ENCODE measurements around the gene SUGT1.

The SUGT1 gene

DNA sequence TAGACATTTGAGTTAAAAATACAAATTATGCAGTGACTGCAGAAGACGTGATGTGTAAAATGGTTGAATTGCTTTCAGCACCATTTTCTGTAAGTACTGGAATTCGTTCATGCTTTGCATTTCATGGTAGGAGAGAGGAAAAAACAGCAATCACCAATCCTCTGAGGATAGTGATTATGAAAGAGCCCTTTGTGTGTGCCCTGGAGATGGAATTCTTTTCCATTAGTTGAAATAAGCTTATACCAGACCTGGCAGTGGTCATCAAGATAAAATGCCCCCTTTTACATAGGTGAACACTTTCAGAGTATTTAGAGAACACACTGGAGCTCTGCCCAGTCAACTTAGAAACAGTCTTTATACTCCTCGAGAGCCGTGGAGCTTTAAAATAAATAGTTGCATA lies 85.3 kb downstream of the SUGT1 start:
- DNase-seq (ENCODE audit: low spot score) = no peak

DNA sequence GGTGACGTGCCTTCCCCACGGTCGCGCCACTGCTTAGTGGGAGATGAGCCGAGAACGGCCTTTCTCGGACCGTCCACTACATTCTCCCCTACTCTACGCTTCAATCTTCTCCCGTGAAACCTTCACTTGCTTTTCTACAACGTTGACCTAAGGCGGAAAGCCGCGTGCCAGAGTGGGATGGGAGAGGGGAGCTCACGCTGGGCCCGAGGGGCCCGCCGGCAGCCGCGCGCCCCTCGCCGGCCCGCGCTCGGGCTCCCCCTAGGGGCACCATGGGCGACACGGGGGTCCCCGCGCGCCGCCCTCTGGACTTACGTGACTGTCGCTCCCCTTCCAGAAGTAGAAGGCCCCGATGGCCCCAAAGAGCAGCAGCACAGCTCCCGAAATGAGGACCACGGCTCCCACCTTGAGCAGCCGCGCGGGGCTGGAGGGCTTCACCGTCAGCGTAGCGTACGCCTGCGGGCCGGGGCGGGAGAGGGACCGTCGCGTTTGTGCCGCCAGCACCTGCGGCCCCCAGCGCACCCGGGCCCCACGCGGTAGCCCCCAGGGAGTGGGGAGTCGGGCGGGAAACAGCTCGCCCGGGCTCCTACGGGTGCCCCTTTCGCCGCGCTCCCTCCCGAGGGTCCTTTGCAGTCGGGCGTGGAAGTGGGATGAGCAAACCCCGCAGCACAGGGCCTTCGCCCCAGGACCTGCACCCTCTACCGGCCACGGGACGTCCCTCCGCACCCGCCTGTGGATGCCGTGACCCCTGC lies 86.3 kb downstream of the SUGT1 start:
- peak; percentile 3 for DNase-seq (ENCODE audit: low spot score)

DNA sequence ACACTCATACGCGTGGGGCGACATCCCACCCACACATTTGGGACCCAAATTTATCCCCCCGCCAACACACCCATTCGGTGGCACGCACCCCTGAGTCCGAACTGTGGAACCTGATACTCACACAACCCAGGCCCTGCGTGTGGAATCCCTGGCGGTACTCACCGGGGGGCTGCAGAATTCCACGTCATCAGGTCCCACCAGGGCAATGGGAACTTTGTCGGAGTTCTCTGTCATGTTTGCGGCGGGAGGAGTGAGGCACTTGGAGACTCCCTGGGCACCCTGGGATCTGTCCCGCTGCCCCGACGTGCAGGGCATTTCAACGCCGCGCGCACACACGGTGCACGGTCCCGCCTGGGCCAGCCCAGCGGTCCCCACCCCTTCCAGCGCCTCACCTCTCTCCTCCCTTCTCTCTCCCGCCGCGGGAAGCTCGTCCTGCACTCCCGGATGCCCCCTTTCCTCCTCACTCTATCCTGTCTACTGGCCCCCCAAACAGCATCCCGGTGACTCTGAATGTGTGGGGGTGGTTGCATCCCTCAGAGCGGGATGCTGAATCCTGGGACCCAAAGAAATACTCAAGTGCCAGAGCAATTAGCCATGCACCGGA lies 86.9 kb downstream of the SUGT1 start, which contains the start of gene CNMD:
TSS of gene CNMD (minus strand) at position 353 of the 604 bp plus-strand sequence. CDS start at position 234, 119 bp downstream.
- no peak for DNase-seq (ENCODE audit: low spot score)

DNA sequence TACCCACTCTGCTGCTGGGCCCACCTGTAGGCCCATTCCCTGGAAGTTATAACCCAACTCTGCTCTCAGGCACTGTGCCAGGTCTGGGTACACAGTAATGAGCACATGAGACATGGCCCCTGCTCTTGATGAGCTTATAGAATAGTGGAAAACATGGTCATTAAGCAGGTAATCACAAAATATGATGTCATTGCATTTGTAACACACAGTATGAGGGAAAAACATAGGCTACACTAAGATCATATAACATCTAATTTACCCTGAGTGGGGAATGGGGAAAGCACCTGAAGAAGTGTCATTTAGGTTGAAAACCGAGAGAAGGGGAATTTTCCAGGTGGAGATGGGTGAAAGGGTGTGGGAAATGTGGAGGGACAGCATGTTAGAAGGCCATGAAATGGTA lies 90.9 kb downstream of the SUGT1 start:
- no peak for DNase-seq (ENCODE audit: low spot score)

DNA sequence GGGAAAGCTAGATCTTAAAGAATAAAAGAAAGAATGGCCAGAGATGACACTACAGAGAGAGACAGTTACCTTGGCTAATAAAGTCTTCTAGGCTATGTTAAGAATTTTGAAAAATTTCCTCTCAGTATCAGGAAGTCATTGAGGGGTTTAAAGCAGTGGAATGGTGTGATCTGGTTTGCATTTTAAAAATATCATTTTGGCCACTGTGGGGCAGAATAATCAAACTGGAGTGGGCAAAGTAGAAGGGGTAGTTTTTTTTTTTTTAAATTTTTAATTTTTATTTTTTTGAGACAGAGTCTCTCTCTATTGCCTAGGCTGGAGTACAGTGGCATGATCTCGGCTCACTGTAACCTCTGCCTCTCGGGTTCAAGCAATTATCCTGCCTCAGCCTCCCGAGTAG lies 91.4 kb downstream of the SUGT1 start:
- no peak for DNase-seq (ENCODE audit: low spot score)

DNA sequence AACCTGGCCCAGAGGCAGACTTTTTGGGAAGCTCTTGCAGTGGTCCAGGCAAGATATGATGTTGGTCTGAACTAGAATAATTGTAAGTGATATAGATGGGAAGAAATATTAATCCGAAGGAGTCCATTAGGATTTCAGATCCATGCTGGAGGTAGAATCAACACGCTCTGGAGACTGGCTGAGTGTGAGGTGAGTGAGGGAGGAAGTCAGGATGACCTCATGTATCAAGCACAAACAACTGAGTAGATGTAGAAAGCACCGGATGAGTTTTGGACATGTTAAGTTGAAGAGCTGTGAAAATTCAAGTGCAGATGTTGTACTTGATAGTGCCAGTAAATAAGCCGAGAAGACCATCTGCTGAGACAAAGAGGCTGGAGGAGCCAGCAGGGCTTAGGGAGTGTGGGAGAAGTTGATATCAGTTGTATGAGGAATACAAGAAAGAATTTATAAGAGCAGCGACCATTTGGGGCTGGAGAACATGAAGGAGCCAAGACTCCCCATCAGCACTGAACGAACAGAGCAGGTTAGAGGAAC lies 92.3 kb downstream of the SUGT1 start:
- no peak for DNase-seq (ENCODE audit: low spot score)

DNA sequence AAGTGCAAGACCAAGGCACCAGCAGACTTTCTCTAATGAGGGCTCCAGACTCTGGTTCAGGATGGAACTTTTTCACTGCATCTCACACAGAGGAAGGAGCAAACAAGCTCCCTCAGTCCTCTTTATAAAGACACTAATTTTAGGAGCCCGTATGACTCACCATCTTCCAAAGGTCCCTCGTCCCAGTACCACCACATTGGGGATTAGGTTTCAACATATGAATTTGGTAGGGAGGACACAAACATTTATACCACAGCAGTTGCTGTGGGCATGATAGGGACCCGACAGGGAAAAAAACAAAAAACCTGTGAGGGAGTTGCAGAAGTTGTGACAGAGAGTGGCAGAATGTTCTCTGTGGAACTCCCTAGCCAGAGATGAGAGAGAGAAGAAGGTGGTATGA lies 93.5 kb downstream of the SUGT1 start:
- DNase-seq (ENCODE audit: low spot score) = no peak

DNA sequence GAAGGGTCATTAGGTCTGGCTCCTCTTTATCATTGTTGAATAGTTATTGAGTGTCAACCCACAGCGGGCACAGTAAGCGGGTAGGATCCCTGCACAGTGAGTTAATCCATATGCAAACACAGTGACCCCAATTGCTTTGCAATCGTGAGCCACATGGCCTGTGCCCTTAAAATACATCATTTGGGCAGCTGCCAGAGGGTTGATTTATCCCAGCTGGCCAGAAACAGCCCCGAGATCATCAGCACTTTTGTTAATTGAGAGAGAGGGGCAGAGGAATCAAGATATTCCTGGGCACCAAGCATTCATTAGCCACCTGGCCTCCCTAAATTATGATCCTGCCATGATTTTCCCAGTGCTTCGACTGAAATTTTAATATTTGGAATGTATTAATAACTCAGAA lies 96.8 kb downstream of the SUGT1 start:
- no peak for DNase-seq (ENCODE audit: low spot score)
